Naive thymus-derived CD8-positive, alpha-beta T cell (primary cell): Measurements from ENCODE around the gene CDO1. TPM values are rescaled to one million over a fixed set of nuclear protein-coding genes. Genes with fewer than 3 reads are reported as not detected.

Source experiments
- ATAC-seq, 2 donors: fragments of 150-1000 bp; cut with Tn5 transposase in 1 of 2; sonication (Bioruptor Pico), chemical (Tn5 transposase) in 1 of 2; 1 replicate in 1 of 2; 2 replicates in 1 of 2; pipeline ENCODE4 v1.10.0; 2021; ENCODE audit warnings: mild to moderate bottlenecking in 2 of 2, moderate library complexity in 2 of 2
- POLR2A ChIA-PET: fragments of 350-600 bp; sonication (Branson Sonifier 250); formaldehyde crosslinking; loops from one replicate; lab custom pipeline; 2021; ENCODE audit warnings: antibody characterized with exemption; lab: Charles Lee
- DNase-seq, 10 donors: peaks; one replicate each; pipeline versions ENCODE4 v3.0.0 to v3.0.0-alpha.2; 2020 to 2022
- H3K27ac Mint-ChIP-seq, 10 donors: one replicate each; pipeline ENCODE4 v1.8.0; 2020 to 2022; ENCODE audit warnings: mild to moderate bottlenecking in 10 of 10, mixed read lengths in 10 of 10, moderate library complexity in 4 of 10, inconsistent platforms in 1 of 10
- H3K27me3 Mint-ChIP-seq, 5 donors: one replicate each; pipeline ENCODE4 v1.8.0; 2021 to 2022; ENCODE audit warnings: mixed read lengths in 5 of 5
- H3K36me3 Mint-ChIP-seq, 3 donors: one replicate each; pipeline ENCODE4 v1.8.0; 2020 to 2022; ENCODE audit warnings: mixed read lengths in 3 of 3, mild to moderate bottlenecking in 2 of 3, inconsistent platforms in 1 of 3
- H3K4me1 Mint-ChIP-seq, 4 donors: one replicate each; pipeline ENCODE4 v1.8.0; 2021 to 2022; ENCODE audit warnings: mixed read lengths in 4 of 4
- H3K4me3 Mint-ChIP-seq, 10 donors: one replicate each; pipeline ENCODE4 v1.8.0; 2020 to 2022; ENCODE audit warnings: mild to moderate bottlenecking in 10 of 10, mixed read lengths in 10 of 10, moderate library complexity in 6 of 10, inconsistent platforms in 1 of 10
- H3K9me3 Mint-ChIP-seq, 9 donors: one replicate each; pipeline ENCODE4 v1.8.0; 2020 to 2022; ENCODE audit warnings: mixed read lengths in 9 of 9, mild to moderate bottlenecking in 3 of 9, inconsistent platforms in 1 of 9, moderate library complexity in 1 of 9
- polyA plus RNA-seq, 3 donors: library from polyadenylated mRNA; unstranded; fragments of 300-500 nt; fragmentation: Illumina TruSeq; gene quantifications; one replicate each; pipeline ENCODE4 v1.2.3, GENCODE V29; 2021
- total RNA-seq, 8 experiments: library from RNA in 2 of 8; stranded (reverse) in 2 of 8; gene quantifications; one replicate each; pipeline ENCODE4 v1.2.3 and lab custom pipeline; 2021 to 2026

CDO1 gene
- total and polyA plus RNA-seq, 5 experiments from 2014 or later = not detected

- ATAC-seq (no peak), DNase-seq (no peak)
Observed at GRCh38 chr5:115806986-115807653, 9.3 kb downstream of the CDO1 start.

DNA sequence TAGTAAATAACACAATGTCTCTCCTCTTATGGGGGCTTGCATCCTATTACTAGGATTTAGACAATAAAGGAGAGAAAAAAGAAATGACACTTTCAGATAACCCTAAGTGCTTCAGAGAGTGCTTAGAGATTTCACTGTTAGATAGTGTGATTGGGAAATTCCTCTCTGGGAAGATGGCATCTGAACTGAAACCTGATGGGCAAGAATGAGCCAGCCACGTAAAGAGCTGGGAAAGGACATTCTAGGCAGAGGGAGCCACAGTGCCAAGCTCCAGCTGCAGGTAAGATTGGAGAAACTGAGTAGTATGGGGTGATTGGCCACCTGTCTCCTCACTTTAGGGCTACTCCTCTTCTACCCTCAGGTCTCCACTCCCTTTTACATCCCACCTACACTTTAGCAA lies 14.5 kb downstream of the CDO1 start:
- no peak for DNase-seq
- H3K4me3 Mint-ChIP-seq = no peak overlapping the region
- H3K36me3 Mint-ChIP-seq = no peaks in the 10 kb centered on the region
- H3K9me3 Mint-ChIP-seq = no peaks in the 10 kb centered on the region
- no peak for ATAC-seq
- H3K4me1 Mint-ChIP-seq = peaks cover 0 to 1% (median 0%) of the 10 kb centered on the region in 4 donors
- POLR2A ChIA-PET = no interaction called here
- peaks cover 0 to 20% (median 9%) of the 10 kb centered on the region in 5 donors for H3K27me3 Mint-ChIP-seq
- no peak overlapping the region for H3K27ac Mint-ChIP-seq

More at GRCh38 chr5:115806986-115807653, 9.3 kb downstream of the CDO1 start:
- Mint-ChIP-seq H3K4me3 (no peak overlapping the region), H3K36me3 (no peaks in the 10 kb centered on the region), H3K27me3 (peaks cover 13 to 31% (median 15%) of the 10 kb centered on the region in 5 donors), H3K9me3 (no peaks in the 10 kb centered on the region), H3K4me1 (peaks cover 0 to 5% (median 2%) of the 10 kb centered on the region in 4 donors), H3K27ac (no peak overlapping the region)
- POLR2A ChIA-PET = no interaction called here

DNA sequence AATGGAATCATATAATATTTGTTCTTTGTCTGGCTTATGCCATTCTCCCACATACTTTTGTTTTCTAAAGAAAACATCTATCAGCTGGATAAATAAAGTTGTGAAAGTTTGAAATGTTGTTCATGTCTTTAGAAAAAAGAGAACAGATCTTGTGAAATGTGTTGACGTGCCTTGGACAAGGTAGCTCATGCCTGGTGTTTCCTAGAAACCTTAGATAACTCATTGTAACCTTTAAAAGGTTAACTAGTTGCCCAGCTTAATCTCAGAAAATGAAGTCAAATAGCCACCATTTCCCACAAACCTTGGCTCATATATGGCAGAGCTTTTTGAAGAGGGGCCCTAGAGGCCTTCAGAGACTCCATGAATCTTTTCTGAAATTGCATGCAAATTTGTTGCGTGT lies 15.3 kb downstream of the CDO1 start:
- H3K4me1 Mint-ChIP-seq = no peaks in the 10 kb centered on the region

GRCh38 chr5:115800108-115800507 lies 16.4 kb downstream of the CDO1 start:
- H3K36me3 Mint-ChIP-seq = no peaks in the 10 kb centered on the region
- no peak for DNase-seq
- H3K27ac Mint-ChIP-seq = no peak overlapping the region
- ATAC-seq = no peak
- POLR2A ChIA-PET = no interaction called here
- no peaks in the 10 kb centered on the region for H3K9me3 Mint-ChIP-seq
- no peak overlapping the region for H3K4me3 Mint-ChIP-seq
- H3K27me3 Mint-ChIP-seq = peaks cover 0 to 20% (median 13%) of the 10 kb centered on the region in 5 donors
- H3K4me1 Mint-ChIP-seq = no peaks in the 10 kb centered on the region

More for the DNA sequence above, 15.3 kb downstream of the CDO1 start:
- H3K27me3 Mint-ChIP-seq = peaks cover 0 to 20% (median 13%) of the 10 kb centered on the region in 5 donors
- DNase-seq (no peak), ATAC-seq (no peak)
- H3K36me3 Mint-ChIP-seq = no peaks in the 10 kb centered on the region
- POLR2A ChIA-PET = no interaction called here
- no peak overlapping the region for H3K27ac Mint-ChIP-seq
- no peak overlapping the region for H3K4me3 Mint-ChIP-seq
- no peaks in the 10 kb centered on the region for H3K9me3 Mint-ChIP-seq

GRCh38 chr5:115798252-115798651 lies 18.2 kb downstream of the CDO1 start:
- POLR2A ChIA-PET = no interaction called here
- DNase-seq = no peak
- H3K27ac Mint-ChIP-seq = no peak overlapping the region
- H3K36me3 Mint-ChIP-seq = no peaks in the 10 kb centered on the region
- no peaks in the 10 kb centered on the region for H3K9me3 Mint-ChIP-seq
- peaks cover 3 to 20% (median 14%) of the 10 kb centered on the region in 5 donors for H3K27me3 Mint-ChIP-seq
- no peaks in the 10 kb centered on the region for H3K4me1 Mint-ChIP-seq
- ATAC-seq = no peak
- H3K4me3 Mint-ChIP-seq = no peak overlapping the region

GRCh38 chr5:115796656-115797055 lies 19.8 kb downstream of the CDO1 start:
- H3K27ac Mint-ChIP-seq = no peak overlapping the region
- DNase-seq = no peak
- H3K4me3 Mint-ChIP-seq = no peak overlapping the region
- no peaks in the 10 kb centered on the region for H3K36me3 Mint-ChIP-seq
- POLR2A ChIA-PET = no interaction called here
- H3K9me3 Mint-ChIP-seq = no peaks in the 10 kb centered on the region
- H3K27me3 Mint-ChIP-seq = peaks cover 14 to 29% (median 18%) of the 10 kb centered on the region in 5 donors
- H3K4me1 Mint-ChIP-seq = no peaks in the 10 kb centered on the region
- no peak for ATAC-seq

- peaks cover 14 to 33% (median 23%) of the 10 kb centered on the region in 5 donors for H3K27me3 Mint-ChIP-seq
- H3K36me3 Mint-ChIP-seq = no peaks in the 10 kb centered on the region
- no peak overlapping the region for H3K27ac Mint-ChIP-seq
- H3K9me3 Mint-ChIP-seq = no peaks in the 10 kb centered on the region
- POLR2A ChIA-PET = no interaction called here
- H3K4me1 Mint-ChIP-seq = no peaks in the 10 kb centered on the region
- no peak overlapping the region for H3K4me3 Mint-ChIP-seq
- DNase-seq (no peak), ATAC-seq (no peak)
Observed at GRCh38 chr5:115795700-115796099, 20.8 kb downstream of the CDO1 start.

DNA sequence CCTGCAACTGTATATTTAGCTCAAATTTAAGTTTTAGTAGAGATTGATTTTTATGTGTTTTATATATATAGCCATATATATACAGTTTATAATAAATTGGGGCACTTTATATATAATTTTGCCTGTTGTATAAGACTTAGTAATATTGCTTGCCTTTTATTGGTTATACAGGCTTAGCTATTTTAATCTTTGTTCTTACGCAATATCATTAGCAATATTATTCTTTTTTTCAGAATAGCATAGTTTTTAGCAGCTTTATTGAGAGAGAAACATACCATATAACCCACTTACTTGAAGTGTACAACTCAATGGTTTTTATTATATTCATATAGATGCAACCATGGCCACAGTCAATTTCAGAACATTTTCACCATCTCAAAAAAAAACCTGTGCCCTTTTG lies 28.0 kb downstream of the CDO1 start:
- POLR2A ChIA-PET = no interaction called here
- H3K27ac Mint-ChIP-seq = no peak overlapping the region
- H3K36me3 Mint-ChIP-seq = no peaks in the 10 kb centered on the region
- no peaks in the 10 kb centered on the region for H3K4me1 Mint-ChIP-seq
- ATAC-seq (no peak), DNase-seq (no peak)
- peaks cover 0 to 9% (median 0%) of the 10 kb centered on the region in 9 donors for H3K9me3 Mint-ChIP-seq
- H3K4me3 Mint-ChIP-seq = no peak overlapping the region
- H3K27me3 Mint-ChIP-seq = peaks cover 34 to 75% (median 35%) of the 10 kb centered on the region in 5 donors

DNA sequence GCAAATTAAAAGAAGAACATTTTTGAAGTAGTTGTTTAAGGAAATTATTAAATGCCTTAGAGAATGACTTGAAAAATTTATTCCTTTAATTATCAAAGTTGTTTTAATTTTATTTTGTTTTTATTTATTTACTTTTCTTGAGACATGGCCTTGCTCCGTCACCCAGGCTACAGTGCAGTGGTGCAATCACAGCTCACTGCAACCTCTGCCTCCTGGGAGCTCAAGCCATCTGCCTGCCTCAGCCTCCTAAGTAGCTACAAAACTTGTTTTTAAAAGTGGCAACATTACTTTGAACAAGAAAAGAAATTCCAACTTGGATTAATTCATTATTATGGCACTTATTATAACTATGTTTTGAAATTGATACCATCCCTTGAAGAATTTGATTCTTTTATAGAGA lies 29.0 kb downstream of the CDO1 start:
- Mint-ChIP-seq H3K27me3 (peaks cover 27 to 75% (median 28%) of the 10 kb centered on the region in 5 donors), H3K9me3 (peaks cover 0 to 9% (median 0%) of the 10 kb centered on the region in 9 donors), H3K4me1 (no peaks in the 10 kb centered on the region), H3K27ac (no peak overlapping the region), H3K36me3 (no peaks in the 10 kb centered on the region), H3K4me3 (no peak overlapping the region)
- POLR2A ChIA-PET = no interaction called here
- no peak for ATAC-seq
- no peak for DNase-seq

DNA sequence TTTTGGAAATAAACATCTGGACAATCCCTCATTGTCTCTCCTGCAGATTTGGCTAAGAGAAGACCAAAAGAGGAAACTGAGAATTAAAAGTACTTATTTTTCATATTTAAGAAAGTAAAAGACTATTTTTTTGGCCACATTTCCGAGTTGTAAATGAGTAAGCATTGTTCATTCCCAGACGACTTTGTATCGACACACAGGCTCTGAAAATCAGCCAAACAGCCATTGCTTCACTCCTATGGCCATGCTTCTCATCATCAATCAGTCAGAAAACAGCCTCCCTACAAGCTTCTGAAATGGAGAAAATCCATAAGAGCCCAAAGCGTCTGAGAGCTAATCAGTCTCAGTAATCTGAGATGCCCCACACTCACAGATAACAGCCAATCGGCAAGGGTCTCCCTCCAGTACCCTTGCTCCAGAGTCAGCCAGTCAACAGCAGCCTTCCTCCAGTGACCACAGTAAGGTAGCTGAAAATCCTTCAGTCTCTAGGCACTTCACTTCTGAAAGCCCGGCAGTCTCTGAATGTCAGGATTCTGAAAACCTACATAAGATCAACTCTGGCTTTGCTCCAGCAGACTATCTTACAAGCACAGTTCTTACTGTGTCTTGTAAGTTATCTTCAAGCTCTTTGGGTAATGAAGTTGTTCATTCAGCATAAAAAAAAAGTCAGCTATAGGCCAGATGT lies 30.9 kb downstream of the CDO1 start:
- Mint-ChIP-seq H3K27me3 (peaks cover 28 to 76% (median 35%) of the 10 kb centered on the region in 5 donors), H3K9me3 (peaks cover 0 to 9% (median 0%) of the 10 kb centered on the region in 9 donors), H3K27ac (no peak overlapping the region)

DNA sequence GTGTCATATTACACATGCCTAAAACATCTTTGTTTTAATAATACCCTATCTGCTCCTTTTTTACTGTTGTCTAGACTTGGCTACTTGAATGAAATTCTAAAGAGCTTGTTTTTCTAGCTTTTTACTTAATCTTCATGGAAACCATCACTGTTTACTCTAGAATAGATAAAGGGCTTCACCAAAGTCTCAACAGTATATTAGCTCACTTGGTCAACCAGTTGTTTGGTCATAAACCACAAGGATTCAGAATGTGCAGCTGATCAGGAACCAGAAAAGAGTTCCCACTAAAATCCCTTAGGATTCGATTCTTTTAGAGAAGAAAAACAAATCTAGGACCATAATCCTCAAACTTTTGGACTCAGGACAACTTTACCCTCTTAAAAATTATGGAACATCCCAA lies 38.0 kb downstream of the CDO1 start:
- peaks cover 0 to 2% (median 0%) of the 10 kb centered on the region in 9 donors for H3K9me3 Mint-ChIP-seq
- no peak overlapping the region for H3K27ac Mint-ChIP-seq
- no peaks in the 10 kb centered on the region for H3K4me1 Mint-ChIP-seq
- DNase-seq = no peak
- H3K36me3 Mint-ChIP-seq = no peaks in the 10 kb centered on the region
- POLR2A ChIA-PET = no interaction called here
- peaks cover 9 to 24% (median 23%) of the 10 kb centered on the region in 5 donors for H3K27me3 Mint-ChIP-seq
- ATAC-seq = no peak
- H3K4me3 Mint-ChIP-seq = no peak overlapping the region

More for the DNA sequence above, 30.9 kb downstream of the CDO1 start:
- POLR2A ChIA-PET = no interaction called here
- ATAC-seq = no peak
- no peaks in the 10 kb centered on the region for H3K4me1 Mint-ChIP-seq
- no peak for DNase-seq
- no peaks in the 10 kb centered on the region for H3K36me3 Mint-ChIP-seq
- no peak overlapping the region for H3K4me3 Mint-ChIP-seq

DNA sequence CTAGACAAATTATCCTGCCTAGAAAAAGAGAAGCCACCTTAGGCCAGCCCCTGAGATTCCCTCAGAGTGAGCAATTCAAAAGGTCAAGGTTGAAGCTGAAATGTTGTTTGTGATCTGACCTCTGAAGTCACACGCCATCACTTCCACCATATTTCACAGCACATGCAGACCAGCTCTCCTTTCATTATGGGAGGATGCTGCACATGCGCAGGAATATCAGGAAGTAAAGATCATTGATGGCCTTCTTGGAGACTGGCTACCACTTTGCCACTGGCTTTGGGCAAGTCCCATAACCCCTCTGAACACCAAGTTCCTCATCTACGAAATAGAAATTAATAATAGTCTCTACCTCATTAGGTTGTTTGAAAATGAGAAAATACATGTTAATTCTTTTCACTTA lies 39.5 kb downstream of the CDO1 start:
- Mint-ChIP-seq H3K36me3 (no peaks in the 10 kb centered on the region), H3K9me3 (peaks cover 0 to 2% (median 0%) of the 10 kb centered on the region in 9 donors), H3K27ac (no peak overlapping the region), H3K4me1 (no peaks in the 10 kb centered on the region), H3K4me3 (no peak overlapping the region), H3K27me3 (peaks cover 8 to 27% (median 17%) of the 10 kb centered on the region in 5 donors)
- ATAC-seq = no peak
- no peak for DNase-seq
- POLR2A ChIA-PET = no interaction called here

GRCh38 chr5:115775999-115776398 lies 40.5 kb downstream of the CDO1 start:
- Mint-ChIP-seq H3K4me3 (no peak overlapping the region), H3K27ac (no peak overlapping the region), H3K36me3 (no peaks in the 10 kb centered on the region), H3K27me3 (peaks cover 5 to 23% (median 13%) of the 10 kb centered on the region in 5 donors), H3K9me3 (peaks cover 0 to 2% (median 0%) of the 10 kb centered on the region in 9 donors), H3K4me1 (no peaks in the 10 kb centered on the region)
- no peak for DNase-seq
- ATAC-seq = no peak
- POLR2A ChIA-PET = no interaction called here
